ENCODE data around the gene FAM78B.

FAM78B gene

GRCh38 chr1:166164646-166164994 lies 2.2 kb downstream of the FAM78B start:
- DNase-seq: no peak

- DNase-seq: no peak
Measured at GRCh38 chr1:166159656-166160055, 7.1 kb downstream of the FAM78B start.

GRCh38 chr1:166156674-166157073 lies 10.1 kb downstream of the FAM78B start:
- DNase-seq: no peak

GRCh38 chr1:166155108-166155507 lies 11.7 kb downstream of the FAM78B start:
- no peak for DNase-seq

- peak; percentile 90 for DNase-seq
Measured at GRCh38 chr1:166153525-166154314, 13.1 kb downstream of the FAM78B start.

GRCh38 chr1:166152978-166153377 lies 13.8 kb downstream of the FAM78B start:
- no peak for DNase-seq

- DNase-seq: no peak
Measured at GRCh38 chr1:166151804-166152203, 15.0 kb downstream of the FAM78B start.

- DNase-seq: no peak
Measured at GRCh38 chr1:166145499-166145898, 21.3 kb downstream of the FAM78B start.

GRCh38 chr1:166141969-166142368 lies 24.8 kb downstream of the FAM78B start:
- DNase-seq: no peak

GRCh38 chr1:166140251-166140650 lies 26.6 kb downstream of the FAM78B start:
- no peak for DNase-seq

GRCh38 chr1:166139735-166140134 lies 27.1 kb downstream of the FAM78B start:
- no peak for DNase-seq

- DNase-seq: no peak
Measured at GRCh38 chr1:166136699-166137401, 30.0 kb downstream of the FAM78B start.

GRCh38 chr1:166136222-166136621 lies 30.6 kb downstream of the FAM78B start:
- DNase-seq: no peak

GRCh38 chr1:166133857-166134256 lies 32.9 kb downstream of the FAM78B start:
- no peak for DNase-seq

GRCh38 chr1:166133276-166133841 lies 33.4 kb downstream of the FAM78B start:
- DNase-seq: no peak

GRCh38 chr1:166132496-166132895 lies 34.3 kb downstream of the FAM78B start:
- DNase-seq: no peak

- peak; percentile 1 for DNase-seq
Measured at GRCh38 chr1:166129006-166129405, 37.8 kb downstream of the FAM78B start.

- no peak for DNase-seq
Measured at GRCh38 chr1:166128195-166128594, 38.6 kb downstream of the FAM78B start.

GRCh38 chr1:166127003-166127402 lies 39.8 kb downstream of the FAM78B start:
- no peak for DNase-seq

- no peak for DNase-seq
Measured at GRCh38 chr1:166122873-166123466, 43.8 kb downstream of the FAM78B start.

- DNase-seq: no peak
Measured at GRCh38 chr1:166121010-166121409, 45.8 kb downstream of the FAM78B start.

GRCh38 chr1:166120281-166120680 lies 46.5 kb downstream of the FAM78B start:
- DNase-seq: no peak

GRCh38 chr1:166119471-166119965 lies 47.3 kb downstream of the FAM78B start:
- no peak for DNase-seq

- DNase-seq: no peak
Measured at GRCh38 chr1:166117776-166118175, 49.0 kb downstream of the FAM78B start.
